Measurements from ENCODE around the gene ZNF81. TPM values are rescaled to one million over a fixed set of nuclear protein-coding genes. Genes with fewer than 3 reads are reported as not detected.

Gene ZNF81
- total and polyA plus RNA-seq, 2 of the 13 experiments (the other 11 are each of a cell fraction or from before 2014, with no cell fraction given) = 1.4 to 3.2 TPM

- TF ChIP-seq, protein P1, sequence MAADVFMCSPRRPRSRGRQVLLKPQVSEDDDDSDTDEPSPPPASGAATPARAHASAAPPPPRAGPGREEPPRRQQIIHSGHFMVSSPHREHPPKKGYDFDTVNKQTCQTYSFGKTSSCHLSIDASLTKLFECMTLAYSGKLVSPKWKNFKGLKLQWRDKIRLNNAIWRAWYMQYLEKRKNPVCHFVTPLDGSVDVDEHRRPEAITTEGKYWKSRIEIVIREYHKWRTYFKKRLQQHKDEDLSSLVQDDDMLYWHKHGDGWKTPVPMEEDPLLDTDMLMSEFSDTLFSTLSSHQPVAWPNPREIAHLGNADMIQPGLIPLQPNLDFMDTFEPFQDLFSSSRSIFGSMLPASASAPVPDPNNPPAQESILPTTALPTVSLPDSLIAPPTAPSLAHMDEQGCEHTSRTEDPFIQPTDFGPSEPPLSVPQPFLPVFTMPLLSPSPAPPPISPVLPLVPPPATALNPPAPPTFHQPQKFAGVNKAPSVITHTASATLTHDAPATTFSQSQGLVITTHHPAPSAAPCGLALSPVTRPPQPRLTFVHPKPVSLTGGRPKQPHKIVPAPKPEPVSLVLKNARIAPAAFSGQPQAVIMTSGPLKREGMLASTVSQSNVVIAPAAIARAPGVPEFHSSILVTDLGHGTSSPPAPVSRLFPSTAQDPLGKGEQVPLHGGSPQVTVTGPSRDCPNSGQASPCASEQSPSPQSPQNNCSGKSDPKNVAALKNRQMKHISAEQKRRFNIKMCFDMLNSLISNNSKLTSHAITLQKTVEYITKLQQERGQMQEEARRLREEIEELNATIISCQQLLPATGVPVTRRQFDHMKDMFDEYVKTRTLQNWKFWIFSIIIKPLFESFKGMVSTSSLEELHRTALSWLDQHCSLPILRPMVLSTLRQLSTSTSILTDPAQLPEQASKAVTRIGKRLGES (CRISPR knock-in tag; IDR thresholded peaks at IDR 0.05; ENCODE audit: borderline replicate concordance) = no peak
- TF ChIP-seq SMARCE1 (IDR thresholded peaks at IDR 0.05; ENCODE audit: borderline replicate concordance) (no peak), ETV5 (CRISPR knock-in tag; IDR thresholded peaks at IDR 0.05; ENCODE audit: borderline replicate concordance) (no peak), JARID2 (CRISPR knock-in tag; IDR thresholded peaks at IDR 0.05; ENCODE audit: insufficient replicate concordance) (no peak), THAP11 (CRISPR knock-in tag; IDR thresholded peaks at IDR 0.05) (no peak), ZNF18 (CRISPR knock-in tag; IDR thresholded peaks at IDR 0.05; ENCODE audit: insufficient replicate concordance) (no peak), GABPB1 (CRISPR knock-in tag; IDR thresholded peaks at IDR 0.05) (no peak), RBM39 (IDR thresholded peaks at IDR 0.05; ENCODE audit: low read depth, low read length, poor library complexity, severe bottlenecking) (no peak)
- TF ChIP-seq, protein P2, sequence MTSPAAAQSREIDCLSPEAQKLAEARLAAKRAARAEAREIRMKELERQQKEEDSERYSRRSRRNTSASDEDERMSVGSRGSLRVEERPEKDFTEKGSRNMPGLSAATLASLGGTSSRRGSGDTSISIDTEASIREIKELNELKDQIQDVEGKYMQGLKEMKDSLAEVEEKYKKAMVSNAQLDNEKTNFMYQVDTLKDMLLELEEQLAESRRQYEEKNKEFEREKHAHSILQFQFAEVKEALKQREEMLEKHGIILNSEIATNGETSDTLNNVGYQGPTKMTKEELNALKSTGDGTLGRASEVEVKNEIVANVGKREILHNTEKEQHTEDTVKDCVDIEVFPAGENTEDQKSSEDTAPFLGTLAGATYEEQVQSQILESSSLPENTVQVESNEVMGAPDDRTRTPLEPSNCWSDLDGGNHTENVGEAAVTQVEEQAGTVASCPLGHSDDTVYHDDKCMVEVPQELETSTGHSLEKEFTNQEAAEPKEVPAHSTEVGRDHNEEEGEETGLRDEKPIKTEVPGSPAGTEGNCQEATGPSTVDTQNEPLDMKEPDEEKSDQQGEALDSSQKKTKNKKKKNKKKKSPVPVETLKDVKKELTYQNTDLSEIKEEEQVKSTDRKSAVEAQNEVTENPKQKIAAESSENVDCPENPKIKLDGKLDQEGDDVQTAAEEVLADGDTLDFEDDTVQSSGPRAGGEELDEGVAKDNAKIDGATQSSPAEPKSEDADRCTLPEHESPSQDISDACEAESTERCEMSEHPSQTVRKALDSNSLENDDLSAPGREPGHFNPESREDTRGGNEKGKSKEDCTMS (CRISPR knock-in tag; conservative IDR thresholded peaks at IDR 0.05) = no peak
Measured at GRCh38 chrX:47902161-47902560, 65.5 kb downstream of the ZNF81 start (continued).
